GM21367 (cell line): ENCODE results near the gene CCDC88C.

Experiments used
- ATAC-seq: cut with Tn5 transposase; IDR thresholded peaks from one replicate; pipeline ENCODE4 v1.9.1; 2021; ENCODE audit not compliant: unreplicated experiment

Gene CCDC88C

GRCh38 chr14:91365552-91365951, 52.1 kb downstream of the CCDC88C start:
- no peak for ATAC-seq

GRCh38 chr14:91364524-91365270, 52.9 kb downstream of the CCDC88C start:
- peak; percentile 2 for ATAC-seq

GRCh38 chr14:91363776-91364523, 53.7 kb downstream of the CCDC88C start:
- peak; percentile 45 for ATAC-seq

GRCh38 chr14:91361233-91361811, 56.3 kb downstream of the CCDC88C start:
- ATAC-seq: no peak

GRCh38 chr14:91360490-91361232, 57.0 kb downstream of the CCDC88C start:
- no peak for ATAC-seq

- no peak for ATAC-seq
Measured at GRCh38 chr14:91358654-91359220, 58.9 kb downstream of the CCDC88C start.

- ATAC-seq: no peak
Measured at GRCh38 chr14:91358025-91358319, 59.6 kb downstream of the CCDC88C start.

GRCh38 chr14:91357272-91358024, 60.2 kb downstream of the CCDC88C start:
- no peak for ATAC-seq

GRCh38 chr14:91356181-91356763, 61.3 kb downstream of the CCDC88C start:
- no peak for ATAC-seq

- ATAC-seq: no peak
Measured at GRCh38 chr14:91354979-91355685, 62.5 kb downstream of the CCDC88C start.

GRCh38 chr14:91354221-91354916, 63.3 kb downstream of the CCDC88C start:
- no peak for ATAC-seq

- no peak for ATAC-seq
Measured at GRCh38 chr14:91352728-91353692, 64.6 kb downstream of the CCDC88C start.

- no peak for ATAC-seq
Measured at GRCh38 chr14:91352053-91352452, 65.6 kb downstream of the CCDC88C start.

- no peak for ATAC-seq
Measured at GRCh38 chr14:91351512-91351862, 66.1 kb downstream of the CCDC88C start.

GRCh38 chr14:91350813-91351511, 66.7 kb downstream of the CCDC88C start:
- ATAC-seq: peak; percentile 68

GRCh38 chr14:91350483-91350812, 67.2 kb downstream of the CCDC88C start:
- no peak for ATAC-seq

- ATAC-seq: peak; percentile 42
Measured at GRCh38 chr14:91349481-91350074, 68.0 kb downstream of the CCDC88C start.
